SK-N-MC (cell line): ENCODE data around the gene CLN6.

Experiments used
- EZH2 ChIP-seq: fragments of 200-600 bp; sonication (generic); IDR thresholded peaks from one replicate; pipeline ENCODE4 v1.6.1; 2017; ENCODE audit warnings: antibody characterized with exemption
- POLR2AphosphoS5 ChIP-seq: IDR thresholded peaks from 2 replicates; pipeline ENCODE4 v1.6.1; 2012; ENCODE audit warnings: mild to moderate bottlenecking, low read depth, low read length, borderline replicate concordance

DNA sequence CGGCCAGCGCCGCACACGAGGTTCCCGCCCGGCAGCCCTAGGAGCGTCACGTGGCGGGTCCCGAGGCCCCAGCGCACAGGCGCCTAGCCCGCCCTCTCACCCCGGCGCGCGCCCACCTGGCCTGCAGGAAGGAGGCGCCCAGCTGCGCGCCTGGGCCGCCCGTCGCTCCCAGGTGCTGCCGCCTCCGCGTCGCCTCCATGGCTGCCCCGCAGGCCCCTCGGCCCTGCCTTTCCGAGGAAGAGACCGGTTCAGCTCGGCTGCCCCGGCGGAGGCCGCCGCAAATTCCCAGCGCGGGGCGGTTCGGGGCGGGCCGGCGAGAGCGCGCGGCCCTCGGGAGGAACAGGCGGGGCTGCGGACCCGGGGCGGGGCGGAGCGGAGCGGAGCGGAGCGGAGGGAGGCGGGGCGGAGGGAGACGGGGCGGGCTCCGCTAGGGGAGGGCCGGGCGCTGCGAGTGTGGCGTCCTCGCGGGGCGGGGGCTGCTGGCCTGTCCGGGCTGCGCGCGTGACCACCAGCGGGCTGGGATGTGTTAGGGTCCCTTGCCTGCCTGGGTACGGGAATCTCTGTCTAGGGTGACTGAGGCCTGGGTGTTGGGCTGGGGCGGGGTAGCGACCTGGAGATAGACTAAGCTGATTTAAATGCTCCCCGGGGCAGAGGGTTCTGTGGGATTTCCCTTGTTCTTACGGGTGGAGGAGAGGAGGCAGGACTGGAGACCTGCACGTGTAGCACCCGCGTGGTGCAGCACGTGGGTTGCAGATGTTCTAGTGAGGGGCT, at the start of gene CLN6:
- TF ChIP-seq POLR2AphosphoS5 (peak; percentile 85), EZH2 (no peak)
